ENCODE measurements around the gene PRDM2.

PRDM2 gene

GRCh38 chr1:13793088-13793730 lies 93.2 kb downstream of the PRDM2 start:
- no peak for TF ChIP-seq CTCF (IDR thresholded peaks at IDR 0.05; ENCODE audit: extremely low read depth, missing control alignments)

DNA sequence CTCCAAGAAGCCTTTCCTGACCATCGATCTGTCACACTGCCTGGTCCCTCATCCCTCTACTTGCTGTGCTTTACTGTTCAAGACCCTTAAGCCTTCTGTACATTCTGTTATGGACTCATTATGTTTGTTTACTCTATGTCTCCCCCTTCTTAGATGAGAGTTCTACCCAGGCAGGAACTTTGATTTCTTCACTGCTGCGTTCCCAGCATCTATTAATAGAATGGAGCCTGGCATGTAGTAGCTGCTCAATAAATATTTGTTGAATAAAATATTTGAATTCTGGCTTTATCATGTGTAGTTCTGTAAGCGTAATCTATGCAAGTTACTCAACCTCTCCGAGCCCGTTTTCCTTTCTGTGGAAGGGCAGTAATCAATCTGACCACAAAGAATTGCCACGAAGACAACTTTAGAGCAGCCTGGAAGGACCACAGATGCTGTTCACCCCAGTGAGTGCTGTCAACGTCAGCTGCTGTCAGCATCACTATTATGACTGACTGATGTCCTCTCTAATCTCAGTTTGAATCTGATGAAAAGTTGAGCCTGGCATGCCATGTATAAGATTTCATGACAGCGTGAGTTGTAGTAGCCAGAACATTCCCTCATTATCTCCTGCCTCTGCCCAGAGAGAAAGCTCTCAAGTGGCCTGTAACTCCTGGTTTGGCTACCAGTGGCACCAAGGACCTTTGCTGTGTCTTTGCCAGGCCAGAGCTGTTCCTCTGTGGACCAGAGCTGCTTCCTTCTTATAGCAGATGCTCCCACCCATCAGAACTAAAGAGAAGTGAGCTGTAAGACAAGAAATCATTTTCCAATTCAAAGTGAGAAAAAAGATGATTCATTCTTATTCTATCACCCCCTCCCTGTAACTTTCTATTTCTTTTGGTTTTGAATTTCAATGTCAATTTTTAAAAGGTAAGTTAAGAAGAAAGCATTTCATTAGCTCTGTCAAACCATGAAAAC lies 94.5 kb downstream of the PRDM2 start:
- DNase-seq (ENCODE audit: low spot score), result peak; percentile 36
- no peak for TF ChIP-seq CTCF (IDR thresholded peaks at IDR 0.05; ENCODE audit: extremely low read depth, missing control alignments)

More at GRCh38 chr1:13793088-13793730, 93.2 kb downstream of the PRDM2 start:
- peak; percentile 50 for DNase-seq (ENCODE audit: low spot score)

DNA sequence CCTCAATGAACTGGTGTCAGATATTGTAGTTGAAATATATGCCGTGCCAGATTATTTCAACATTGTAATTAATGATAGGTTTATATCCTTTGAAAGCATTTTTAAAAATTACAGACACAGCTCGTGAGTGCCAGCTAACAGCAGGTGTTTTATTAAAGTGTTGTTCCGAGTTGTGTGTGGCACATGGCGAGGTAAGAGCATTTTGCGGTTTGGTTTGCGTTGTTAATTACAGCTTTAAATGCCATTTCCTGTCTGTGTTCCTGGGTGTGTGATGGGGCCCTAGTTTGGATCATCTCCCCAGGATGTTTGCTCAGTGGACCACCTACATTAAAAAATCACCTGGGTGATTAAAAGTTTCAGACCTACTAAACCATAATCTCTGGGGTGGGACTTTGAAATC lies 97.4 kb downstream of the PRDM2 start:
- no peak for TF ChIP-seq CTCF (IDR thresholded peaks at IDR 0.05; ENCODE audit: extremely low read depth, missing control alignments)
- DNase-seq (ENCODE audit: low spot score), result no peak

- DNase-seq (ENCODE audit: low spot score), result no peak
- TF ChIP-seq CTCF (IDR thresholded peaks at IDR 0.05; ENCODE audit: extremely low read depth, missing control alignments), result no peak
These were observed 98.1 kb downstream of the PRDM2 start for GRCh38 chr1:13798120-13798519.

DNA sequence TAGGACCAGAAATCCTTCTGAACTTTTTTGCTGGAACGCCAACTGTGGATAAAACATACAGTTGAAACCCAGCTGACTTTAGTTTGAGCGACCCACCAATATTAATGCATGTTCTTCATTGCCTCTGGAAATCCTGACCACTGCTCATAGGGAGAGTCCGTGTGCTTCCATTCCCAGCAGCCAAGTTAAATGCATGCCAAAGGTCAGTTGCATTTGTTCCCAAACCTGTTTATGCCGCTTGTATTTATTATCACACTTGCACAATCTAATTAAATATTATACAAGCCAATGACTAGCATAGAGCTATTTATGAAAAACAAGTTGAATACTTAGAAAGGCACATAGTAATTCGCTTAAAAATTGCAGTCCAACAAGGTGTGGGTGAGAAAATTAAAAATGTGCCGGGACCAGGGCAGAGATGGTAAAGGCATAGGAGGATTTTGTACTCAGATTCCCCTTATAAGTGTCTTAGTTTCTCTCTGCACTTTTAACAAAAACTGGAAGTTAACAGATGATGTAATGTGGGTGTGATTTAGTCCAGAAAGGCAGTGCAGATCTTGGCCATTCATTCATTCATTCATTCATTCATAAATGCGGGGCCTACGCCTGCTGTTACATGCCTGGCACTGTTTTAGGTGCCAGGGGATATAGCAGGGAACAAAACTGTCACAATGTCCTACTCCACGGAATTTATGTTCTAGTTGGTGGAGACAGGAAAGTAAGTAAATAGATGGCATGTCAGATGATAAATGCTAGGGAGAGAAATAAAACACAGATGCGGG lies 99.7 kb downstream of the PRDM2 start:
- no peak for DNase-seq (ENCODE audit: low spot score)

GRCh38 chr1:13801232-13801631 lies 101.2 kb downstream of the PRDM2 start:
- TF ChIP-seq CTCF (IDR thresholded peaks at IDR 0.05; ENCODE audit: extremely low read depth, missing control alignments), result no peak
- no peak for DNase-seq (ENCODE audit: low spot score)

More for the DNA sequence above, 99.7 kb downstream of the PRDM2 start:
- TF ChIP-seq CTCF (IDR thresholded peaks at IDR 0.05; ENCODE audit: extremely low read depth, missing control alignments), result no peak
